GM12801 (cell line): ENCODE results near the gene DPF3.

Experiments
- CTCF ChIP-seq: IDR thresholded peaks from one replicate; pipeline ENCODE4 v1.5.1; 2011; ENCODE audit warnings: control low read depth; ENCODE audit not compliant: insufficient read length; ENCODE audit errors: extremely low read depth

Gene DPF3

GRCh38 chr14:72647782-72648181 is 246.1 kb downstream of the DPF3 start:
- no peak for TF ChIP-seq CTCF

GRCh38 chr14:72646861-72647528 is 246.9 kb downstream of the DPF3 start:
- no peak for TF ChIP-seq CTCF

- TF ChIP-seq CTCF: no peak
Observed at GRCh38 chr14:72645706-72646105, 248.2 kb downstream of the DPF3 start.

- TF ChIP-seq CTCF: no peak
Observed at GRCh38 chr14:72644758-72645489, 249.0 kb downstream of the DPF3 start.

- TF ChIP-seq CTCF: no peak
Observed at GRCh38 chr14:72644038-72644437, 249.9 kb downstream of the DPF3 start.

GRCh38 chr14:72643317-72643801 is 250.5 kb downstream of the DPF3 start:
- TF ChIP-seq CTCF: no peak

- TF ChIP-seq CTCF: no peak
Observed at GRCh38 chr14:72640911-72641485, 252.9 kb downstream of the DPF3 start.
